Activated T-cell treated with anti-CD3 and anti-CD28 coated beads, Interleukin-2, amount 50 U/mL, for 48 hours (primary cell): ENCODE data around the gene PPP1R13B.
"Not testable (repeated sequence)": the region's sequence is repeated elsewhere in the genome, so short reads cannot be mapped to it uniquely, and the experiment has no call there.

Source experiments
- DNase-seq, 2 experiments: peaks; one replicate each; pipeline ENCODE4 v3.0.0-alpha.2; 2020

PPP1R13B gene

GRCh38 chr14:103847451-103848174 lies at the start of gene PPP1R13B:
PPP1R13B (minus strand) TSS chr14:103847575; CDS start chr14:103847307, 268 bp downstream.
- DNase-seq, result peak; percentile 94 to 96

- DNase-seq, result no peak
These were observed 49.2 kb upstream of the PPP1R13B start for GRCh38 chr14:103896578-103896977.

- no peak for DNase-seq
These were observed 47.3 kb upstream of the PPP1R13B start for GRCh38 chr14:103894723-103895059.

- no peak for DNase-seq
These were observed 46.8 kb upstream of the PPP1R13B start for GRCh38 chr14:103894034-103894722.

GRCh38 chr14:103892247-103892646 lies 44.9 kb upstream of the PPP1R13B start:
- no peak for DNase-seq

GRCh38 chr14:103891667-103892215 lies 44.4 kb upstream of the PPP1R13B start:
- DNase-seq, result no peak

GRCh38 chr14:103890821-103891666 lies 43.7 kb upstream of the PPP1R13B start:
- DNase-seq, result no peak

GRCh38 chr14:103890052-103890371 lies 42.6 kb upstream of the PPP1R13B start:
- no peak for DNase-seq

- no peak for DNase-seq
These were observed 42.1 kb upstream of the PPP1R13B start for GRCh38 chr14:103889313-103890051.

- not testable (repeated sequence) for DNase-seq
These were observed 41.6 kb upstream of the PPP1R13B start for GRCh38 chr14:103889002-103889312.

GRCh38 chr14:103887557-103888115 lies 40.3 kb upstream of the PPP1R13B start:
- DNase-seq, result no peak

- DNase-seq, result no peak
These were observed 39.8 kb upstream of the PPP1R13B start for GRCh38 chr14:103887170-103887501.

- no peak for DNase-seq
These were observed 39.2 kb upstream of the PPP1R13B start for GRCh38 chr14:103886304-103887169.

- DNase-seq, result no peak
These were observed 38.1 kb upstream of the PPP1R13B start for GRCh38 chr14:103885509-103885932.

- no peak for DNase-seq
These were observed 37.5 kb upstream of the PPP1R13B start for GRCh38 chr14:103884854-103885253.

GRCh38 chr14:103883263-103883523 lies 35.8 kb upstream of the PPP1R13B start:
- no peak for DNase-seq

- no peak for DNase-seq
These were observed 35.3 kb upstream of the PPP1R13B start for GRCh38 chr14:103882503-103883262.

- no peak for DNase-seq
These were observed 34.2 kb upstream of the PPP1R13B start for GRCh38 chr14:103881268-103882201.

GRCh38 chr14:103880348-103881267 lies 33.2 kb upstream of the PPP1R13B start:
- peak in 1 of 2 experiments; percentile 31 for DNase-seq
